Measurements from ENCODE around the gene STRA6. TPM values are rescaled to one million over a fixed set of nuclear protein-coding genes. Genes with fewer than 3 reads are reported as not detected.

The STRA6 gene
- total RNA-seq, 3 donors from 2014 or later (not counting 1 experiment from before 2014, with no cell fraction given), result not detected

GRCh38 chr15:74180881-74181602 is 21.5 kb downstream of the STRA6 start:
- intact Hi-C loops (cut with micrococcal nuclease), result no loop called here
- Histone ChIP-seq H3K4me1 (ENCODE audit: control insufficient read depth, insufficient read depth, low read length) (no peaks in the 10 kb centered on the region), H3K36me3 (ENCODE audit: control insufficient read depth, insufficient read depth, low read length) (no peaks in the 10 kb centered on the region), H3K4me3 (ENCODE audit: low read length) (no peak overlapping the region), H3K27me3 (ENCODE audit: control insufficient read depth, insufficient read depth, low read length) (no peaks in the 10 kb centered on the region), H3K9me3 (ENCODE audit: control insufficient read depth, insufficient read depth, low read length) (no peaks in the 10 kb centered on the region), H3K27ac (ENCODE audit: low read length) (no peak overlapping the region)
- Mint-ChIP-seq H3K9me3 (no peaks in the 10 kb centered on the region), H3K4me3 (no peak overlapping the region), H3K4me1 (no peaks in the 10 kb centered on the region), H3K27me3 (ENCODE audit: low read depth in 2 of 2) (peaks cover 2 to 5% of the 10 kb centered on the region in 2 donors), H3K27ac (no peak overlapping the region), H3K36me3 (no peaks in the 10 kb centered on the region)
- WGBS (ENCODE audit: insufficient coverage), result 80% methylated on average over 18 of the region's 21 CpGs
- ATAC-seq (no peak), DNase-seq (no peak)
- no peak for TF ChIP-seq CTCF (IDR thresholded peaks at IDR 0.05)

- WGBS (ENCODE audit: insufficient coverage), result 91% methylated on average over 16 of the region's 17 CpGs
- H3K27me3 Mint-ChIP-seq (ENCODE audit: low read depth in 2 of 2), result peaks cover 2 to 5% of the 10 kb centered on the region in 2 donors
- H3K27ac Mint-ChIP-seq, result no peak overlapping the region
Measured at GRCh38 chr15:74179983-74180880, 22.4 kb downstream of the STRA6 start.

GRCh38 chr15:74179101-74179841 is 23.3 kb downstream of the STRA6 start:
- Mint-ChIP-seq H3K27me3 (ENCODE audit: low read depth in 2 of 2) (peaks cover 2 to 5% of the 10 kb centered on the region in 2 donors), H3K4me3 (no peak overlapping the region), H3K4me1 (no peaks in the 10 kb centered on the region), H3K36me3 (no peaks in the 10 kb centered on the region), H3K9me3 (no peaks in the 10 kb centered on the region), H3K27ac (no peak overlapping the region)
- WGBS (ENCODE audit: insufficient coverage), result 77% methylated on average over 13 of the region's 13 CpGs
- no peak for DNase-seq
- no peaks in the 10 kb centered on the region for H3K27me3 ChIP-seq (ENCODE audit: control insufficient read depth, insufficient read depth, low read length)
- TF ChIP-seq CTCF (IDR thresholded peaks at IDR 0.05), result no peak
- H3K36me3 ChIP-seq (ENCODE audit: control insufficient read depth, insufficient read depth, low read length), result no peaks in the 10 kb centered on the region
- ATAC-seq, result no peak
- no peaks in the 10 kb centered on the region for H3K9me3 ChIP-seq (ENCODE audit: control insufficient read depth, insufficient read depth, low read length)
- H3K27ac ChIP-seq (ENCODE audit: low read length), result no peak overlapping the region
- intact Hi-C loops (cut with micrococcal nuclease), result no loop called here
- H3K4me1 ChIP-seq (ENCODE audit: control insufficient read depth, insufficient read depth, low read length), result no peaks in the 10 kb centered on the region
- H3K4me3 ChIP-seq (ENCODE audit: low read length), result no peak overlapping the region

More at GRCh38 chr15:74179983-74180880, 22.4 kb downstream of the STRA6 start:
- H3K4me3 ChIP-seq (ENCODE audit: low read length), result no peak overlapping the region
- no peaks in the 10 kb centered on the region for H3K4me1 ChIP-seq (ENCODE audit: control insufficient read depth, insufficient read depth, low read length)
- TF ChIP-seq CTCF (IDR thresholded peaks at IDR 0.05), result no peak
- DNase-seq (no peak), ATAC-seq (no peak)
- H3K36me3 ChIP-seq (ENCODE audit: control insufficient read depth, insufficient read depth, low read length), result no peaks in the 10 kb centered on the region
- intact Hi-C loops (cut with micrococcal nuclease), result no loop called here
- H3K27ac ChIP-seq (ENCODE audit: low read length), result no peak overlapping the region
- Mint-ChIP-seq H3K36me3 (no peaks in the 10 kb centered on the region), H3K9me3 (no peaks in the 10 kb centered on the region), H3K4me3 (no peak overlapping the region), H3K4me1 (no peaks in the 10 kb centered on the region)
- H3K27me3 ChIP-seq (ENCODE audit: control insufficient read depth, insufficient read depth, low read length), result no peaks in the 10 kb centered on the region
- no peaks in the 10 kb centered on the region for H3K9me3 ChIP-seq (ENCODE audit: control insufficient read depth, insufficient read depth, low read length)
